ENCODE data around the gene LYPD1. TPM values are rescaled to one million over a fixed set of nuclear protein-coding genes. Genes with fewer than 3 reads are reported as not detected.

Gene LYPD1
- total RNA-seq, 2 donors from 2014 or later: 0.28 TPM; not detected in 1

DNA sequence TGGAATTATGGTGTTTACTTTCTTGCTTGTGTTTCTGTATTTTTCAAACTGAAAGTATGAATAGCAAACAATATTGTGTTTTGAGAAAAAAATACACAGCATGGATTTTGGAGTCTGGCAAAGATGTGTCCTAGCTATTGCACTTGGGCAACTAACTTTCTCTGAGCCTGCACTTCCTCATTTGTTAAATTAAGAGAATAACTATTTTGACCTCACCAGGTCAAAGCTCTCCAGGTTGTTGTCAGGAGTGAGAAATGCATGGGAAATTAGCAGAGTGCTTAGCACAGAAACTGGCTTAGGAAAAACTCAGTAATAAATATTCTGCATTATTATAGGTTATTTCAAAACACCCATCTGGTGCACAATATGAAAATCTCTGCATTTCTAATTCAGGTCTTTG is 28.2 kb downstream of the LYPD1 start:
- DNase-seq: no peak
- ATAC-seq: no peak
- intact Hi-C loops (cut with DNase I, micrococcal nuclease): no loop called here

DNA sequence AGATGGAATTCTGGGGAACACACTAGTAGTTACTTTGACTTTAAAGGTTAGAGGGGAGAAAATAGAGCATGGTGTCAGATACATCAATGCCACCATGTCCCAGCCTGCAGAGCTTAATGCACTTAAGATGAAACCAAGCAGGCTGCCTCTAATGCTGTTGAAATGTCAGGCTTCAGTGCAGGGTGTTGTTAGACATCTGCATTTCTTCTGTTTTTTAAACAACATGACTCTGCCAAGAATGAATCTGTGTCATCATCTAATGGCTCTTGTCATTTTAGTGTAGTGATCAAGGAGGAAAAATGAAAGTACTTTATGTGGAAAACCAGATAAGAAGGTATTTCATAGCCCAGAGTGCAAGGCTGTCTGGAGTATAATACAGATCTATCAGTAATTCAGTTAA is 29.9 kb downstream of the LYPD1 start:
- no peak for DNase-seq
- ATAC-seq: no peak
- intact Hi-C loops (cut with DNase I, micrococcal nuclease): no loop called here

DNA sequence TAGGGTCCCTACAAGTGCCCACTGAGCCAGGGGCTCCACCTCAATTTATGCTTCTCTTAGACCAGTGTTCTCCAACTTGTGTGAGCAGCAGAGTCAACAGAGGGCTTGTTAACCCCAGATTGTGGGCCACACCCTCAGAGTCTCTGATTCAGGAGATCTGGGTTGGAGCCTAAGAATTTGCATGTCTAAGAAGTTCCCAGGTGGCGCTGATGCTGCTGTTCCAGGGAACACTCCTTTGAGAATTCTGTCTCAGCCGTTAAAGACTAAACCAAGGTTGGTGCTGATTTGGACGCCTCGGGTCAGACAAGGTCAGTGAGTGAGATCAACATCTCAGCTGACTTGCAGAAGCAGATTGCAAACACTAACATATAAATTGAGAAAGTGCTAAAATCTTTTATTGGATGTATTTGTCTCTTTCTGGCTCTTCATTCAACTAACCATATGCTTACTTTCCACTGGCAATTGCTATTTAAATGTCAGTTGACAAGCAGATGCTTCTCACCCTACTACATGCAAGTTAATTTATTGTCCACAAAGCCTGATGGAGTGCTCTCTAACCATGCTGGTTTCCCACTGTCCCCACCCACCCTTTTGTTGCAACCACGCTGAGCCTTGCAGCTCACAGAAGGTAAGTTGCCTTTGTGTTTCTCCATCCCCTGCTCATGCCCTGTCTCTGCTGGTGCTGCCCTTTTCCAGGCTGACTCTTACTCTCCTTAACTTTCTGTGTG is 31.5 kb downstream of the LYPD1 start:
- ATAC-seq (peak; percentile 30), DNase-seq (no peak)
- intact Hi-C loops (cut with DNase I, micrococcal nuclease): no loop called here

DNA sequence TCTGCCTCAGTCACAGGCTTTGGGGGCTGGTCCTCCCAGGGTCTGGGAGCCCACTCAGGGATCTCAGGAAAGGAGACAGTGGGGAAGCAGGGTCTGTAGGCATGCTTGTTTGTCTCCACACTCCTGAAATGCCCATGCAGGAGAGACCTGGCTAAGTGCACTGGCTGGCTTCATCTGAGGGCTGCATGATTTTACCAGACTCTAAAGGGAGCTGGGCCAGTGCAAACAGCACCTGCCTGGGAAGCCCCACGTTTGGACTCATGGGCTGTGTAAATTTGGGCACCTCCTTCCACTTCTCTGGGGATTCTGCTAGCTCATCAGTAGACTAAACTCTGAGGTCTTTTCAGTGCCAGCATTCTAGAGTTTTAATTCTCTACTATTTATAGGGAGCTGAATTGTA is 33.7 kb downstream of the LYPD1 start:
- ATAC-seq (no peak), DNase-seq (no peak)
- intact Hi-C loops (cut with DNase I, micrococcal nuclease): no loop called here

DNA sequence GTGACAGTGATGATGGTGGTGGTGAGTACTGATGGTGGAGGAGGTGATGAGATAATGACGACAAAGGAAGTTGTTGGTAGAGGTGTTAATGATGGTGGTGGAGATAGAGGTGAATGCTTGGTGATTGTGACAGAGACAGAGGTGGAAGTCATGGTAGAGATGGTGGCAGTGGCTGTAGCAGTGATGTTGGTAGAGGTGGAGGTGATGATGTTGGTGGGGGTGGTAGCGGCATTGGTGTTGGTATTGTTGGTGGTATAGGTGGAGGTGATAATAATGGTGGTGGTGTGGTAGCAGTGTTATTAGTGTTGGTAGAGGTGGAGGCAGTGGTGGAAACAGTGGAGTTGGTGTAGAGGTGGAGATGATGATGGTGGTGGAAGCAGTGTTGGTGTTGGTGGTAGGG is 36.4 kb downstream of the LYPD1 start:
- intact Hi-C loops (cut with DNase I, micrococcal nuclease): no loop called here

DNA sequence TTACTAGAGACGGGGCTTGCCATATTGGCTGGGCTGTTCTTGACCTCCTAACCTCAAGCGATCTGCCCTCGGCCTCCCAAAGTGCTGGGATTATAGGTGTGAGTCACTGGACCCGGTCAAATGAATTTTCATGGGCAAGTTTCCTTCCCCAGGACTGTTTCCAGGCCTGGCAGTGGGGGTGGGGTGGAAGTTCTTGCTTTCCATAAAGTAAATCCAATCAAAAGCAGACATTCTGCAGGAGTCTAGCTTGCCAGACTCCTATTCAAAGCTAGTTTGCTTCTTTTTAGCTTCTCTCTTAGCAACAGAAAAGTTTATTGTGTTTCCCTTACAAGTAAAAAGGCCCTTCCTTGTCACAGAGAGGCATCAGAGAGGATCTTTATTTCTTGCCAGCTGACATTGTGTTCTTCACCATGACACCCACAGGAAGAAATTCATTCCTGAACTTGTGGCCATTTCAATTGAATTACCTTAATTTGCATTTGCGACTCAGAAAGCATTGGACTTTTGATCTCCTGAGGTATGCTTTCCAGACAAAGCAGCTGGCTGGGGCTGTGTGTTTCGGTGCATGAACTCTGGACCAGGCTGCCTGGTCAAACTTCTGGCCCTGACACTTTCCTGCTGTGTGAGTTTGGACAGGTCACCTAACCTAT is 37.9 kb downstream of the LYPD1 start:
- ATAC-seq (peak; percentile 90), DNase-seq (peak; percentile 43 to 49)
- intact Hi-C loops (cut with DNase I, micrococcal nuclease): no loop called here

More for the DNA sequence above, 36.4 kb downstream of the LYPD1 start:
- no peak for DNase-seq
- no peak for ATAC-seq

DNA sequence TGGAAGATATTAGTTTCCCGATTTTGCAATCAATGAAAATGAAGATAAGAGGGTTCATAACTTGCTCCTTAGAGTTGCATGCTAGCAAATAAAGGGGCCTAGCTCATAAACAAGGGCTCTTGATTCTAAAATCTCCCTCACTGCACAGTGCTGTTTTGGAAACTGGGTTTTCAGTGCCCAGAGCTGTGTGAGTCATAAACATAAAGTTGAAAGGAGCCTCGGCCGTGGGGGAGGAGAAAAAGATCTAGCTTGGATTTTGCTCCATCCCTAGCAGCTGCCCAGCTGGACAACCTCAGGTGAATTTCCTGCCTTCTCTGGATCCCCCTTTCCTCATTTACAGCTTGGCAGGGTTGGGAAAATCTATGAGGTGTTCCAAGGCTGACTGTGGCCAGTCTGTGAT is 42.5 kb downstream of the LYPD1 start:
- ATAC-seq (no peak), DNase-seq (no peak)
- intact Hi-C loops (cut with DNase I, micrococcal nuclease): no loop called here

DNA sequence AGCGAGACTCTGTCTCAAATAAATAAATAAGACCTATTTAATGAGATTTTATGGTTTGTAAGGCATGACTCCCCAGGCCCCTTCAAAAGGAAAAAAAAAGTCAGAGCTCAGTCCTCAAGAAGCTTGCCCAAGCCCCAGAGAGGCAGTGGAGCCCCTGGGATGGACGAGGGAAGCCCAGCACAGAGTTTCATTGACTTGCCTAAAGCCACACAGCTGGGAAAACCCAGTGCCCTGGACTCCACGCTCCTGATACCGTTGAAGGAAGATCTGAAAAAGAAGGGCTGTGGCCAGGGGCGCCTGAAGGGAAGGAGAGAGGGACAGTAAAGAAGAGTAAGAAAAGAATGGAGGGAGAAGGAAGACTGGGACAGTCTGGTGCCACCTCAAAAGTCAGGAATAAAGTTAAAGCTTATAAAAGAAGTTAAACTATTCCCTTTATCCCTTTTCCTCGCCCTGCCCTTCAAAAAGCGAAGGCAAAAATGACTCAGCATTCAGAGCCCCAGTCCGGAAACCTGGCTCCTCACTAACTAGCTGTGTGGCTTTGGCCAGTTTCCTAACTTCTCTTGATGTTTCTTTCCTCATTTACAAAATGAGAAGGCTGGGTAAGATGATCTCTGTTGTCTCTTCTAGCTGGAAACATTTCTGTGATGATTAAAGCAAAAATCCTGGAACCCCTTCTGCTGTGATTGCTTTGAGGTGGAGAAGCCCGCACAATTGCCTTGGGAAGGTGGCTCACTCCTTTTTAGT is 46.7 kb downstream of the LYPD1 start:
- DNase-seq (no peak), ATAC-seq (no peak)

DNA sequence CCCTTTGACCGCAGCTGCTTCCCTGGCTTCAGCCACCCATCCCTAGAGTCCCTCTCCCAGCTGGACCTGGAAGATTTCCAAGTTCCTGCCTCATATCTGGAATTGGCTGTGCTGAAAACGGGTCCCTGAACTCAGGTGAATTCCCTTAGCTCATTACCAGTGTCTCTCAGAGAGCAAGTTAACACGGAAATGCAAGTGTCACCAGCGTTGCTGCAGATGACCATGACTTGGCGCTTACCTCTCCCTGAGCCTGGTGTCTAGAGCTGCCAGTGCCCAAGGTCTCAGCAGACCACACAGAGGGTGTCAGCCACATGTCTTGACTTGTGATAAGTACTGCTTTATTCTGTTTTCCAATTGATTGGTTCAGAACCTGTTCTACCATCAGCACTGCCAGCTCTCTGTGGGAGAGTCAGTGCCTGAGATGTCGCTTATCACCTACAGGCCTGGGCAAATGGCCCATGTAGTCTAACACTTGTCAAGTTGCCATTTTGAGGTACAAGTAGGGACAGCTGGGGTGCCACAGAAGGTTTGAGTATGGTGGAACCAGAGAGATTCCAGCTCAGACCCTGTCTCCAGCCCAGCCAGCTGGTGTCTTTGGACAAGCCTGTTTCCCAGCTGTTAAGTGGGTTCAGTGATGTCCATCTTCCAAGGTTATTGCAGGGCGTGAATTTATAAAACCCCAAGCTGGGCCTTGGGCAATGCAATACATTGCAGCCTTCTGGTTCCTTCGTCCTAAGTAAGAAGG is 48.7 kb downstream of the LYPD1 start:
- ATAC-seq (peak; percentile 49), DNase-seq (no peak)
- intact Hi-C loops (cut with DNase I, micrococcal nuclease): no loop called here

More for the DNA sequence above, 46.7 kb downstream of the LYPD1 start:
- intact Hi-C loops (cut with DNase I, micrococcal nuclease): no loop called here

DNA sequence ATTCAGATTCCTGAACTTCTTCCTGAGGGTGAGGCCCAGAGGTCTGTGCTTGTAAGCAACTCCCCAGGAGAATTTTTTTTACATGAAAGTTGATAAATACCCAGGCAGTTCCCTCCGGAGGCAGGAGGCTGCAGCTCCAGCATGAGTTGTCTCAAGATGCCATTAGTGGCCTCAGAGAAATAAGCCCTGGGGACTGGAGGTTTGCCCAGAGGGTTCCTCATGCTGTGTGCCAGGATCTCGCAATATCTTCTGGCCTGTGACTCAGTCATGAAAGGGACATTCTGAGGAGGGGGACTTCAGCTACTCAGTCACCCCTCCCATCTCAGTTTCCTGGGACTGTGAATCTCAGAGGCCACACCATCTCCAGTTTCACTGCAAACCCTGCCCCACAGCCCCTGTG is 49.9 kb downstream of the LYPD1 start:
- no peak for DNase-seq
- intact Hi-C loops (cut with DNase I, micrococcal nuclease): no loop called here
- ATAC-seq: no peak

DNA sequence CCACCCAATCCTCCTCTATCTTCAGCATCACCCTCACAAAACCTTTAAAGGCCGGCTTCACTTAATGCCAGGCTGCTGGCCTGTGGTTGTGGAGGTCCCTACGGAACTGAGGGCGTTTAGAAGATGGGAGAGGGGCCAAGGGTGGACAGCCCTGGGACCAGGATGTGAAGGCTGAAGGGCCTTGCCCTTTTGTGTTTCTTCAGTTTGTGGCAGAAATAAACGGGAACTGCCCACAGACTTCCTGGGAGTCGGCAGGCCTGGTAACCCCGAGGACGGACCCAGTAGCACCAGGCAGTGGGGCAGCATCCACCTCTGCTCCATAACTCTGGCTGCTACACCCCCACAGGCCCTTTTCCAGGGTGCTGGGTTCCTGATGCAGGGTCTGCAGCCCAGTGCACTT is 51.3 kb downstream of the LYPD1 start:
- ATAC-seq (no peak), DNase-seq (no peak)
- intact Hi-C loops (cut with DNase I, micrococcal nuclease): no loop called here

DNA sequence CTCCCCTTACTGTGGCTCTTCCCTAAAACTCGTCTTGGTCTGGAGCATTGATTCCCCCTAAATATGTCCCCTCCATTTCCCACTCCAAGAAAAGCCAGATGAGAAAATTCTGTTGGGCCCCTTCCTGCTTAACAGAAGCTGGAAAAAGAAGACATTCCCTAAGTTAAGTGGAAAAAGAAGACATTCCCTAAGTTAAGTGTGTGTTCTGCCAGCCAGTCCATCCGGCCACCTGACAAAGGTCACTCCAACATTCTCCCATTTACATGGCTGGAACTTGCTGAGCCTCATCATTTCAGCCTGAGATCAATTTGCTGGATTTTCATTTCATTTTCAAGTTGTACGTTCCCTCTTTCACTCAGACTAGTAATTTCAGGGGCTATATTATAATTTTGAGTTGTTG is 52.0 kb downstream of the LYPD1 start:
- no peak for DNase-seq
- intact Hi-C loops (cut with DNase I, micrococcal nuclease): no loop called here
- no peak for ATAC-seq

DNA sequence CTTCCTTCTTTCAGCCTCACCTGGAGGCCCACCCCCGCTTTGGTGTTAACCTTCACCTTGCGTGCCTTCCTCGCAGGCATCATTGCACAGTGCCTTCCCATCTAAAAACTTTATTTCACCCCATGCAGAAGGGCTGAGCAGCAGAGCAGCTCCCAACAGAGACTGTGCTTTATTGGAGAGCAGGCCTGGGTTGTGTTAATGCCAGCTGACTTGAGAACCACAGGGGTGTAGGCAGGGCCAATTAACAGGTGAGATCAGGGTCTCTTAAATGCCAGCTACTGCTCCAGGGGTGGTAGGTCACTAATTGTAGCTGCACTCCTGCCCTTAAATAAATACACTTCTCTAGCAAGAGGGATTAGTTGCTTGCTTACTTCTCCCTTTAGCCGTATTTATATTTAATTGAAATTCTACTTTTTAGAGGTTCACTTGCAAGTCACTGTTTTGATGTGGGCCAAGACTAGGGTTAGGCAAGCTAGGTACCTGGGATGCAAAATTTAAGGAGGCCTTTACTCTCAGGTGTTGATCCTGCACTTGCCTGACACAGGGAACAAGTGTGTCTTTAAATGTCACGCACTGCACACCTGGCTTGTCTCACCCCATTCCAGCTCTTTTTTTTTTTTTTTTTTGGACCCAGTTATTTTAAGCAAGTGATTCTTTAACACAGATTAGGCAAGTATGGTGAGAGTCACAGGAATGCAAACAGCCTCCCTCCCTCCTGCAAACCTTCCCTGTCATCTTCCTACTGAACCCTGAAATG is 54.5 kb downstream of the LYPD1 start:
- no peak for DNase-seq
- ATAC-seq: no peak
- intact Hi-C loops (cut with DNase I, micrococcal nuclease): no loop called here

DNA sequence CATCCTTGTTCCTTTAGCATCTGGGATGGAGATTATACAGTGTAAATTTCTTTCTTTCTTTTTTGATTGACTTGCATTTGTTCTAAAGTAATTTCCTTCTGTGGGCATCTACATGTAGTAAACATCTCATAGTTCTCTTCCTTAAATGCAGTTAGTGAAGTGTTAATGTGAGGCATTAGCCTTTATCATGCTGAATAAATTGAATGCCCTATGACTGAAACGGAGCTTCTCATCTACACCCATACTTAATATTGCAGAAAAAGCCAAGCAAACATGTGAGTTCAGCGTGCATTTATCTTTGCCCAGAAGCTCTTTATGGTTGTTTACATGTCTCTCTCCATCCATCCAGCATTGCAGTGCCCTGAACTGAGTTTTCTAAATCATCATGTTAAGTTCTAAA is 58.3 kb downstream of the LYPD1 start:
- no peak for DNase-seq
- intact Hi-C loops (cut with DNase I, micrococcal nuclease): no loop called here
- no peak for ATAC-seq

DNA sequence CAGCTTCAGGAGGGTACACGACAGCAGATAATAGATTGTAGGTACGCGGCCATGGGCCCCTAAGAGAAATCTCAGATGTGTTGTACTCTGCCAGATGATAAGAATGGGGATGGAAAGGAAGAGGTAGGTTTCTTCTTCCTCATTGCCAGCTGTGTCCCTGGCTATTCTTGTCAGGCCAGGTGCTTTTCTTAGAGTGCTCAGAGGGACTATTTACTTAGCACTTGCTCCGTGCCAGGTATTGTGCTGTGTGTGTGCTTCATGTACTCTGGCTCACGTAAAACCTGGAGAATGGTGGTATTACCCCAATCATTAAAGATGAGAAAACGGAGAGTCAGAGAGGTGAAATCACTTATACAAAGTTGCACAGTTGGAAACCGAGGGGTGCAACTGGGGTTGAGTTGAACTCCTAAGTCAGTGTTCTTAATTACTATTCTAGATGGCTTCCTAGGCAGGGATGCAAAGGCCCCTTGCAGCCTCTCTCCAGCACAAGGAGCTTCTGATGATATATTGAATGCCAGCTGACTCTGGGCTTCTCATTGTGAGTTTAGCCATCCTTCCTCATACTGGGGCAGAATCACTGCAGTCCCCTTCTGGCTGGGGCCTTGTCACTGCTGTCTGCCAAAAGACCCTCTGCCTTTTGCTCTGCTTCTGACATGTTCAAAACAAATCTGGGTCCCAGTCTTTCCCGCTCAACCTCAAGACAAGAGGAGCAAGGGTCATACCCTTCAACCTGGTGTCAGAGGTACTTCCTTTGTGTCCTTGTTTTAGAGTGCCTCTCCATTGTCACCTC is 60.7 kb downstream of the LYPD1 start:
- no peak for DNase-seq
- intact Hi-C loops (cut with DNase I, micrococcal nuclease): no loop called here

DNA sequence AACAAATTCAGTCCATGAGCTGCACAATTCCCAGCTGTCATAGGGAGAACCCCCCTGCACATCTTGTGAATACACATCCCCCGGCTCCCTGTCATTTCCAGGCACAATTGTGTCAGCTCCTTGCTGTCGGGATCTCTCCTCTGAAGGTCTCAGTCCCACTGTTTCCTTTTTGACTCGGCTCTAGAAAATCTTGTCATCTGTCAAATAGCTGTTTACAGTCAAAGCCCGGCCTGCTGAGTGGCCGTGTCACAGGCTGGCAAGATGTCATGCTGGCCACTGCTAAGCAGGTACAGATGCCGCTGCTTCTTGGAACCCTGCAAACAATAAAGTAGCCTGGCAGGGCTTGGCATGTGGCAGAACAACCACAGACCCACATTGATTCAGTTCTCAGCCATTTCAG is 61.7 kb downstream of the LYPD1 start:
- intact Hi-C loops (cut with DNase I, micrococcal nuclease): no loop called here
- no peak for ATAC-seq
- DNase-seq: no peak

More for the DNA sequence above, 60.7 kb downstream of the LYPD1 start:
- ATAC-seq: peak; percentile 78

DNA sequence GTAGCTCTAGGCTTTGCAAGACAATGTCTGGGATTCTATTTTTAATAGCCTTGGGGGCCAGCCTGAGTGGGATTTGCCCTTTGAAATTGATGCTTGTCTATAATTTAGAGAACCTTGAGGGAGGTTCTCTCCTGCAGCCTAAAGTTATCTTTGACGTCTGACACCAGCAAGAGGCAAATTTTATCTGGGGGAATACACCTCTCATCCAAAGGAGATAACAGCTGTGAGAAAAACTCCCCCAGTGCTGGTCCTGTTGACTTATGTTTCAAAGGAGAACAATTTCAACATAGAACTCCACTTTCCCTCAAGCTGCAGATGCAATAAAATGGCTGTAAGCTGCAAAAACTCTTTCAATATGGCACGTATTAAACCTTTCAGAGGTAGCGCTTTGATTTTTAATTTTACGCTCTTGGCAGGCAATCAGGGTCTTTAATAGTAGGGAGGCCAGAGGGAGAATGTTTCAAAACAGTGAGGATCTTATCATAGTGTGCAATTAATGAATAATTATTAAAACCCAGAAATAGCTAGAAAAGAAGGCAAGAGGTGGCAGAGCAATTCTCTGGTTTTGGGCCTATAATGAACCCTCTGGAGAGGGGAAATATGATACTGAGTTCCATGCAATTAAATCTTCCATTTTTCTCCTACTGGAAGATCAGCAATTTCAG is 62.4 kb downstream of the LYPD1 start:
- DNase-seq (no peak), ATAC-seq (no peak)
- intact Hi-C loops (cut with DNase I, micrococcal nuclease): no loop called here
